Kidney glomerular epithelial cell (primary cell): ENCODE results near the gene AKAP6.

Experiments used
- DNase-seq: peaks from one replicate; lab custom pipeline; 2025; lab: John Stamatoyannopoulos, UW

AKAP6 gene

GRCh38 chr14:32330351-32331111, 1.4 kb downstream of the AKAP6 start:
- DNase-seq: no peak

- DNase-seq: peak; percentile 40
Measured at GRCh38 chr14:32331206-32331605, 2.1 kb downstream of the AKAP6 start.

- no peak for DNase-seq
Measured at GRCh38 chr14:32332415-32333316, 3.6 kb downstream of the AKAP6 start.

- no peak for DNase-seq
Measured at GRCh38 chr14:32336702-32337101, 7.6 kb downstream of the AKAP6 start.

GRCh38 chr14:32337759-32338158, 8.7 kb downstream of the AKAP6 start:
- DNase-seq: no peak

GRCh38 chr14:32339188-32339587, 10.1 kb downstream of the AKAP6 start:
- no peak for DNase-seq

DNA sequence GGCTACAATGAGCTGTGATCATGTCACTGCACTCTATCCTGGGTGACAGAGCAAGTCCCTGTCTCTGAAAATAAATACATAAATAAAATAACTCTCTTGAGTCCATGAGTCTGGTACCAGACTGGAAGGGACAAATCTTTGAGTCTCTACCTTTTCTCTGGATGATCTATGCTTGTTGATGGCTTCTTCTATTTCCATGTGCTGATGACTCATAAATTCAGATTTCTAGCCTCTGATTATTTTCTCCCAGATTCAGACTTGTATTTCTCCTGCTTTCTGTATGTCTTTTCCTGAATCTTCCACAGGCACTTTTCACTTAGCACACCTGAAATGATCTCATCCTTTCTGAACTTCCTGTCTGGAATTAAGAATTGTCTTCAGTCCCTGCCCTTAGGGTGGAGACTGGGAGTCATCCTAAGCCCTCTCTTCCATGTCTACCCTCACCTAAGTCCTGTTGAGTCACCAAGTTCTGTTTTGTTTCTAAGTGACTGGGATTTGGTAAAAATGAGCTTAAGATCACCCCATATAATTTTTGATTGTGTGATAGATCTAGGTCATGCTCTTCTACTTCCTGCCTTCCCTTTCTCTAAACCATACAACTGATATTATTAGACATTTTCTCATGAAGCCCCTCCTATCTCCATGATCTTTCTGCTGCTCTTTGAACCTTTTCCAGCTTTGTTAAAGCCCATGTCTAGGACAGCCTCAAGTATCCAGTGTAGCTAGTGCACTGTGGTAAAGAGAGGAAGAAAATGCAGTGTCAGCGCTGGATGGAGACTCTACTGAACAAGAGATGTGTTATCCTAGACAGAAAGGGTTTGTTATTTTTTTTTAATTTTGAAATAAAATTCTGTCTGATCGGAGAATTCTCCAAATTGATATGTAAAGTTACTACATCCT, 13.1 kb downstream of the AKAP6 start:
- DNase-seq: no peak

DNA sequence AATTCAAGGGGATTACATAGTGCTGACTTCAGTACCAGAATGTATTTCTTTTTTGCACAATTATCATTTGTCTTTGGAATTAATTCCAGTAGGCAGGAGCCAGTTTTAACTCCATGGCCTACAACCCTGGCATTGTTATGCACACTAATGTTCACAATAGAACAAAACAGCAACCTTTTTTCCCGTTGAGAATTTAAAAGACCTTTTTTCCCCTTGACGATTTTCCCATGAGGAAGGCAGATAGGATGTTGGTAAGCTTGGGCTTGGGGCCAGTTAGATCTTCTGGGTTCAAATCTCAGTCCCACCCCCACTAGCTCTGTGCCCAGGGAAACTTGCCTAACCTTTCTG, 13.7 kb downstream of the AKAP6 start:
- DNase-seq: no peak

DNA sequence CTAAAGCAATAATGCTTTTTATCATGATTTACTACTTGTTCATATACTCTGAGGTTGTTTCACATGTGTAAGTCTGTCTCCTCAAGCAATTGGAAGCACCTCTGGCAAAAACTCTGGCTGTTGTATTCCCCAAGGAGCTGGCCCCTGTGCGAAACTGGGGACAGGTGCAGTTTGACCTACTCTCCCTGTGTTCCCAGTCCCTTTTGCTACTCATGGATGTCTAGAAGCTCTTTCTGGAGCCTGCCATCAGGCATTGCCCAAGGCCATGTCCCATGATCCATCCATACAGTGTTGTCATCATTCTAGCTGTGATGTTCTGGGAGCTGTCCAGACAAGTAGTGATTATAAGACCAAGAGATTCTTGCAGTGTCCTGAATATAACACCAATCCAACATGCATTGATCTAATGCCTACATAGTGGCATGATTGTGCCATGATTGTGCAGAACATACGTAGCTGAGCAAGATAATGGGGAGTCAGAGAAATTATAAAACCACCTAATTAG, 14.9 kb downstream of the AKAP6 start:
- no peak for DNase-seq

- DNase-seq: no peak
Measured at GRCh38 chr14:32345311-32345791, 16.3 kb downstream of the AKAP6 start.

GRCh38 chr14:32349322-32349721, 20.2 kb downstream of the AKAP6 start:
- no peak for DNase-seq

GRCh38 chr14:32350020-32350419, 20.9 kb downstream of the AKAP6 start:
- no peak for DNase-seq

GRCh38 chr14:32352631-32353030, 23.5 kb downstream of the AKAP6 start:
- no peak for DNase-seq

- DNase-seq: no peak
Measured at GRCh38 chr14:32354716-32355115, 25.6 kb downstream of the AKAP6 start.

- DNase-seq: no peak
Measured at GRCh38 chr14:32358781-32359180, 29.7 kb downstream of the AKAP6 start.

DNA sequence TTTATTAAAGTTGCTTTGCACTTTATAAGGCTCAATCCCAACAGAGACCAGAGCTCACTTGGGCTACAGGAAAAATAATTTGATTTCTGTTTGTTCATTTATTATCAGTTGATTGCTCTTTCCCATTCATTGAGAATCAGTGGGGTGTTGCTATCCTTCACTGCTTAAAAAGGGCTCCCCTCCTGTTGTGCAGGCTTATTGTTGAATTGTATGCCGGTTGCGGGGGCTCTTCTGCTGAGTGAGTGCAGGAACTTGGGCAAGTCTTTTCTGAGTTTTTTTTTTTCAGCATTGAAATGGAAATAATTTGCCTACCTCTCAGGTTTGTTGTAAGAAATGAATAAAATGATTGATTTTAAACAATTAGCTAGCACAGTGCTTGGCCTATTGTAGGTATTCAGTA, 32.6 kb downstream of the AKAP6 start:
- no peak for DNase-seq

- no peak for DNase-seq
Measured at GRCh38 chr14:32363761-32364160, 34.7 kb downstream of the AKAP6 start.

DNA sequence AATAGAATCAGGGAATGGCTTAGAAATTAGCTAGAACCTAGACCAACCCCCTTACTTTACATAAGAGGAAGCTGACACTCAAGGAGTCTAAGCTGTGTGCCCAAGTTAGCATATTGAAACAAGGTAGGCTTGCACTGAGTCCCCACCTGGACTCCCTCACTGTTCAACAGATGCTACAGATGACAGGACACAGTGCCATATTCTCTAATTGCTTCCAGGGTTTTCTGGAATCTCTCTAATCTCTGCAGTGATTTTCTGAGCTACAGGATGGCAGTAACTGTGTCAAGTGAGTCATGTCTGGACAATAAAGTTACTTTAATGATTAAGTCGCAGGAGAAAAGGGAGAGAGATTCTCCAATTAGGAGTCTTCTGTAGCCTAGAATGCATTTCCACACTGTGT, 35.8 kb downstream of the AKAP6 start:
- peak; percentile 12 for DNase-seq

DNA sequence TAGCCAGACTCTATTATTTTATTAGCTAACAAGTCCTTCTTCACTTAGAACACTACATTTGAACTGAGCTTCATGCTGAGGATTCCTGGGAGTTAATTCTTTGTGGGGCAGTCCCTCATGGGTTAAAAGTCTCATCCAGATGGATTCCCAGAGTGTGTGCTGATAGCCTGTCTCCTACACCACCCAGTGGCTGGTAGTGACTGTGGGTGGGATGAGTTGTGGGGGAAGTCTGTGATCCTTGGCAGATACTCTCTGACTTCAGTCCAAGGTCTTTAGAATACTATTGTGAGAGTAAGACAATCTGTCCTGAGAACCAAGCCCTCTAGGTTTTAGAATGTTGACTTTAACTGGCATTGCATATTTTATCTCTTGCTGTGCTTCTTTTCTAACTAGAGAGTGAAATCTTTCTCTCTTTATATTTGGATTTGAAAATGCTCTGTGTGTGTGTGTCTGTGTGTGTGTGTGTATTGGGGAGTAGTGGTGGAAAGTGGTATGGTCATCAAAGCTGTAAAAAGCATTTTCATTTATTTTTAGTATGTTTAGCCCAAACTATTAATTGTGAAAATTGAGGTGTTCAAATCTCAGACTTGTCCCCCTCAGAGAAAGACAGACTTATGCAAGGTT, 37.3 kb downstream of the AKAP6 start:
- DNase-seq: peak; percentile 83

GRCh38 chr14:32366986-32367385, 37.9 kb downstream of the AKAP6 start:
- DNase-seq: no peak

DNA sequence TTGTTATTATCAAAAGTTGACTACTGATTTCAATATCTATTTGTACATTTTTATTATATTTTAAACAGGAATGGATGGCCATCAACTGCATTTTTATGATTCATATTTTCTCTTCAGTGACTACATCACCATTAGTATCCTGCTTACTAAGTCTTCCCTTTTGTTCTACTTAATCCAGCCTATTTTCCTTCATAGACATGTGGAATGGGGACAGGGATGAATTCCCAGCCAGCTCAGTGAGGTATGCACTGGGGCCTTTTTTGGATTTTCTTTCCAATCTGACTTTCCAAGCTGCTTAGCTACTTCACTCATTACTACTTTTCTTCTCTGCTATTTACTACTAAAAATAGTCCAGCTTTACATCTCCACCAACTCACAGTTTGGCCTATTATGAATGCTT, 38.4 kb downstream of the AKAP6 start:
- DNase-seq: no peak
